Breast epithelium (tissue), 3 donors: Measurements from ENCODE around the gene FAM241B.

Experiments
- POLR2A ChIP-seq: fragments of 450-650 bp; IDR thresholded peaks from one replicate; pipeline ENCODE4 v1.6.1; 2016; ENCODE audit warnings: antibody characterized with exemption, mild to moderate bottlenecking, moderate library complexity
- POLR2AphosphoS5 ChIP-seq, 3 donors: sonication (generic); formaldehyde crosslinking; IDR thresholded peaks; one replicate each; pipeline ENCODE4 v1.6.1; 2017; ENCODE audit warnings: antibody characterized with exemption in 3 of 3
- TF ChIP-seq, protein P1 (sequence below), 3 donors: fragments of 450-650 bp; IDR thresholded peaks; one replicate each; pipeline ENCODE4 v1.5.1; 2016 to 2017; ENCODE audit warnings: antibody characterized with exemption in 3 of 3, mild to moderate bottlenecking in 3 of 3, moderate library complexity in 3 of 3

DNA sequence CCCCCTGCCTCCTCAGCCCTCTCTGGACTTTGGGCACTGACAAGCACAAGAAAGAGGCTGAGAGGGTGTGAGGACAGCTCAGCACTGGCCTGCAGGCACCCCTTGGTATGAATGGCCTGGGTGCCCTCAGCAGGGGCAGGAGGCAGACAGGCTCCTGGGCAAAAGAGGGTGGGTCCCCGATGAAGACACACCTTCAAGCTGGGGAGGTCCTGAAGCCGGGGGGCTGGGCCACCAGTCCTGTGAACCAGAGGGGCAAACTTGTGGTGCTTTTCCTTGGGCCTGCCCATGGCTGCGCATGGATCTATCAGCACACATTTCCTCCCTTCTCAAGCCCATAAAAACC is 22.8 kb downstream of the FAM241B start:
- TF ChIP-seq, protein P1, sequence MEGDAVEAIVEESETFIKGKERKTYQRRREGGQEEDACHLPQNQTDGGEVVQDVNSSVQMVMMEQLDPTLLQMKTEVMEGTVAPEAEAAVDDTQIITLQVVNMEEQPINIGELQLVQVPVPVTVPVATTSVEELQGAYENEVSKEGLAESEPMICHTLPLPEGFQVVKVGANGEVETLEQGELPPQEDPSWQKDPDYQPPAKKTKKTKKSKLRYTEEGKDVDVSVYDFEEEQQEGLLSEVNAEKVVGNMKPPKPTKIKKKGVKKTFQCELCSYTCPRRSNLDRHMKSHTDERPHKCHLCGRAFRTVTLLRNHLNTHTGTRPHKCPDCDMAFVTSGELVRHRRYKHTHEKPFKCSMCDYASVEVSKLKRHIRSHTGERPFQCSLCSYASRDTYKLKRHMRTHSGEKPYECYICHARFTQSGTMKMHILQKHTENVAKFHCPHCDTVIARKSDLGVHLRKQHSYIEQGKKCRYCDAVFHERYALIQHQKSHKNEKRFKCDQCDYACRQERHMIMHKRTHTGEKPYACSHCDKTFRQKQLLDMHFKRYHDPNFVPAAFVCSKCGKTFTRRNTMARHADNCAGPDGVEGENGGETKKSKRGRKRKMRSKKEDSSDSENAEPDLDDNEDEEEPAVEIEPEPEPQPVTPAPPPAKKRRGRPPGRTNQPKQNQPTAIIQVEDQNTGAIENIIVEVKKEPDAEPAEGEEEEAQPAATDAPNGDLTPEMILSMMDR (IDR thresholded peaks at IDR 0.05) = no peak
- TF ChIP-seq POLR2AphosphoS5 (IDR thresholded peaks at IDR 0.05) (no peak), POLR2A (no peak)
